SK-N-DZ (cell line): ENCODE results near the gene SEMA4F.

ENCODE experiments used
- DNase-seq: peaks from one replicate; pipeline ENCODE4 v3.0.0-alpha.2; 2015; ENCODE audit warnings: low spot score

SEMA4F gene

DNA sequence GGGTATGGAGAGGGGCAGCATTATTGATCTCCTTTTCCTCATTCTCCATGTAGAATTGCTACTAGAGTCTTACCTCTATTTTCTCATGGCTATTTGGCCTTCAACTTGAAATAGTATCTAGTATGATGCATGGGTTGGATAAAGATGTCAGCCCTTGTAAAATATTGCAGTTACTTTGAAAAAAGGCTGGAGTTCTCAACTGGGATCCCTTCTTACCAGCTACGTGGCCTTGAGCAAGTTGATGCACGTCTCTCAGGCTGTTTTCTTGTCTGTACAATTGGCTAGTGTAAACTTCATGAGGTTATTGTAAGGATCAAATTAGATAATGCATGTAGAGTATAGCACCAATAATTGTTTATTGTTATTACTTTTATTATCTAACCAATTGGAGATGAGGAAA, 50.2 kb downstream of the SEMA4F start:
- no peak for DNase-seq

GRCh38 chr2:74706741-74707140, 52.7 kb downstream of the SEMA4F start:
- DNase-seq = no peak

DNA sequence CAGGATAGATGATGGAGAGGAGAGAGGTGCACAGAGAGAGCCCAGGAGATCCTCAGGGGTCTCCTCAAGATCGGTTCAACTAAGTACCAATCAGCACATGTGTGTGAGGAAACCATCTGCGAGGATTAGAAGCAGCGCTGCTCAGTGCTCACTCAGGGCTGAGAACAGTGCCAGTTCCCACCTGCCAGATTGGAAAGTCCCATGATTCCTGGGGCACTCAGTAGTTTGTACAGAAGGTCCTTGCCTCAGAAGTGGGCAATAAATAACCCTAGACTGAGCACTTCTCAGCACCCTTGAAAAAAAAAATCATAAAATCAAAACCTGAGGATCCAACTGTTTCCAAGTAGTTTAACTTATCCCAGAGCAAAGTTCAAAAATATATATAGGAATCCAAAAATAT, 53.8 kb downstream of the SEMA4F start:
- no peak for DNase-seq

DNA sequence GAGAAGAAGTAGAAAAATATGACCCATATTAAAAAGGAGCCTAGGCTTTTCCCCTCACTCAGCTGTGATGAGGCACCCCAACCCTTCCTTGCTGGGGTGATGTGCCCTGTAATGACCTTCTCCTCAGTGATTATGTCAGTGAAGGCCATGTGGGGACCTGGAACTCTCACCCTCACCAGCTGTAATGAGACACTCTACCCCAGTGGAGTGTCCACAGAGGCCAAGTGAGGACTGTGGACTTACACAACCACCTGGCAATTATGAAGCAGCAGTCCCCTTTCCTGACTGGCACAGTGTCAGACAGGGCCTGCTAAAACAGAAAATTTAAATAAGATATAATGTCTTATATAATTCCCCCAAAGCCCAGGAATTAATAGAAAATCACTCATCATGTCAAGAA, 54.2 kb downstream of the SEMA4F start:
- no peak for DNase-seq

DNA sequence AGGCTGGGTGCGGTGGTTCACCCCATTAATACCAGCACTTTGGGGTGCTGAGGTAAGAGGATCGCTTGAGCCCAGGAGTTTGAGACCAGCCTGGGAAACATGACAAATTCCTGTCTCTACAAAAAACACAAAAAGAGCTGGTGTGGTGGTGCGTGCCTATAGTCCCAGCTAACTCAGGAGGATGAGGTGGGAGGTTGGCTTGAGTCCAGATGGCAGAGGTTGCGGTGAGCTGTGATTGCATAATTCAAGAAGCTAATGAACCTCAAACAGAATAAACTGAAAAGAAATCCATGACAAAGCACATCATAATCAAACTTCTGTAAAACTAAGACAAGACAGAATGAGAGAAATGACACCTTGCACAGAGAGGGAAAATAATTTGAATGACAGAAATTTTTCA, 54.8 kb downstream of the SEMA4F start:
- no peak for DNase-seq

- DNase-seq = no peak
Observed at GRCh38 chr2:74712223-74713053, 58.4 kb downstream of the SEMA4F start.

- DNase-seq = no peak
Observed at GRCh38 chr2:74714691-74715080, 60.6 kb downstream of the SEMA4F start.

DNA sequence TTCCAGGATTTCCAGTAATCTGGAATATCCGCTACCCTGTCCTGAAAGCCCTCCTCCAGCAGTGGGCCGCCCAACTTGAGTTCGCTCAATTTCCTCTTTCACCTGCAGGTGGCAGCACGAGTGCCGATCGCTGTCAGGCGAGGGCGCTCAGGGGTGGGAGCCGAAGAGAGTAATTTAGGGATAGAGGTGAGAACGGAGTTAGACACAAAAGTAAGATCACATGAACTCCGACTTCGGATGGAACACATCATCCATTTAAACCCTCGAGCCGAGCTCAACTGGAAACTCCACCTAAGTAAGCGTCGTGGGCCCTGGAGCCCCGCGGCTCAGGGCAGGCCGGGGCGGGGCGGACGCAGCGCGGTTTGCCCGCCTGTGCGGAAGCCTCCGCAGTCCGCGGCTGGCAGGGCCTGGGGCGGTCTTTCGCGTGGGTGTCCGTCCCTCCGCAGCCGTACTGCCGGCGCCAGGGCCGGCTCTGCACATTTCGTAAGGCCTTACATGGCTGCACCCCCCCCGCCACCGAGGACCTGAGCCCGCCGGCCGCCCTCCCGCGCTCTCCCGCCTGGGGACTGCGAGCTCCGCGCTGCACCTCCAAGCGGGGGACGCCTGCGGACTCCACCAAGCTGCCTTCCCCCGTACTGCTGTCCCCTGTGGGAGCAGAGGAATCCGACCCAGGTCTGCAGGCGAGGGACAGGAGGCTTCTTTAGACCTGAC, 61.2 kb downstream of the SEMA4F start:
- peak; percentile 78 for DNase-seq

GRCh38 chr2:74715880-74716279, 61.8 kb downstream of the SEMA4F start:
- no peak for DNase-seq

- DNase-seq = no peak
Observed at GRCh38 chr2:74719066-74719465, 65.0 kb downstream of the SEMA4F start.

- no peak for DNase-seq
Observed at GRCh38 chr2:74721316-74721715, 67.3 kb downstream of the SEMA4F start.

DNA sequence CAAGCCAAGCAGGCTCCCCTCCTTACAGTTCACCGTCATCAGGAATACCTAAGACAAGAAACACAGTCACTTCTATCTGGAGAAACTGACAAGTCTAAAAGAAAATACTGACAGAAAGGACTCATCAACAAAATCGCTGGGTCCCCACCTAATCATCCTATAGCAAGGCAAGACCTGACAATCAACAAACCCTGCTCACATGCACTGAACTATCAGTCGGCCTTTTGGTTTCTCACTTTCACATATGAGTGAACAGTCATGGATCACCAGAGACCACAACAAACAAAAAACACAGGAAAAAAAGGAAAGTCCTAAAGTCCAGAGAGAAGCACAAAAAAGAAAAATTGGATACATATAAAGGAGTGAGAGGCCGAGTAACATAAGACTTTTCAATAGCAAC, 70.4 kb downstream of the SEMA4F start:
- DNase-seq = no peak

DNA sequence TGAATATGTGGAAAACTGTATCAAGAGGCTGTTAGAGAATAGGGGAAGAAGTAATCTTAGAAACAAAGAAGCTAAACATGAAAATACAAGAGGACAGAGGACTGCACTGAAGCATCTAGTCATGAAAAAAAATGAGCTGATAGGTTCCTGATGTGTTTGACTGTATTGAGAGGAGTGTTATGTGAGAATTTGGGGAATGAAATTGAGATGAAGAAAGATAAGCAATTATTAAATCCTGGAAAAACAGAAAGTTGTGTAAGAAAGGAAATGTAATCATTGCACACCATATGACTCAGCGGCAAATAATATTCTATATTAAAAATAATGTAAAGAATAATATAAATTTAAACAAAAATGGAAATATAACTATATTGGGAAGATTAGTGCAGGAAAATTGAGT, 71.2 kb downstream of the SEMA4F start:
- DNase-seq = no peak

DNA sequence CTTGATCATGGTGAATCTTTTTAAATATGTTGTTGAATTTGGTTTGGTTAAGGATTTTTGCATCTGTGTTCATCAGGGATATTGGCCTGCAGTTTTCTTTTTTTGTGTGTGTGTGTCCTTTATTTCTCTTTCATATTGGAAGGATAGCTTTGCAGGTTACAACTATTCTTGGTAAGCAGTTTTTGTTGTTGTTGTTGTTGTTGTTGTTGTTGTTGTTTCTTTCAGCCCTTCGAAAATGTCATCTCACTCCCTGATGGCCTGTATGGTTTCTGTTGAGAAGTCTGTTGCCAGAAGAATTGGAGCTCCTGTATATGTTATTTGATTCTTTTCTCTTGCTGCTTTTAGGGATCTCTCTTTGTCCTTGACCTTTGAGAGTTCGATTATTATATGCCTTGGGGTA, 74.8 kb downstream of the SEMA4F start:
- no peak for DNase-seq

DNA sequence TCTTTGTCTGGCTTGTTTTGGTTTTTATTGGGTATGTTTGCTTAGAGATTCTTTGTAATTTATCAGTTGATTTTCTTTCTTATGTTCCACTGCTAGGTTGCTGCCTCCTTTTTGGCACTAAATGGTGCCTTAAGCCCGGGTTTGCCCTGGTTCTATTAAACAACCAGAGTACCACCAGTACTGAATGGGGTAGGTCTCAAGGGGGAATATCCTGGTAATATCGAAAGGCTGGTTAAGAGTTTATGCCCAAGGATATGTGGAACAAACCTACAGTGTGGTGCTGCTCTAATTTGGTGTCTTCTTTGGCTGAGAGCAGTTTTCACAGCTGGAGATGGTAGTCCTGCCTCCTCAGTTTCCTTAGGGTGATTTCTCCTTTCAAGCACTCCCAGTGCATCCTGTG, 76.5 kb downstream of the SEMA4F start:
- DNase-seq = no peak
